Spleen (tissue), 11 donors: ENCODE measurements around the gene GREB1L. TPM values are rescaled to one million over a fixed set of nuclear protein-coding genes. Genes with fewer than 3 reads are reported as not detected.
"Not testable (repeated sequence)": the region's sequence is repeated elsewhere in the genome, so short reads cannot be mapped to it uniquely, and the experiment has no call there.

ENCODE experiments used
- DNase-seq: peaks from one replicate; pipeline ENCODE4 v3.0.0-alpha.2; 2020
- H3K27ac ChIP-seq, 8 donors: fragments of 200-600 bp; sonication (generic) in 7 of 8; 1 replicate in 4 of 8; 2 replicates in 4 of 8; pipeline versions ENCODE4 v1.5.0 to v1.8.0; 2016 to 2021; ENCODE audit warnings: inconsistent platforms in 4 of 8, mild to moderate bottlenecking in 4 of 8, moderate library complexity in 1 of 8
- H3K27me3 ChIP-seq, 7 donors: fragments of 200-600 bp; sonication (generic) in 6 of 7; replicated peaks in 1 of 7; 1 replicate in 4 of 7; 2 replicates in 3 of 7; pipeline versions ENCODE4 v1.5.0 to v1.8.0; 2016 to 2021; ENCODE audit warnings: inconsistent platforms in 3 of 7, mild to moderate bottlenecking in 1 of 7
- H3K36me3 ChIP-seq, 6 donors: fragments of 200-600 bp; sonication (generic) in 5 of 6; 1 replicate in 4 of 6; 2 replicates in 2 of 6; pipeline versions ENCODE4 v1.5.0 to v1.8.0; 2016 to 2021; ENCODE audit warnings: inconsistent platforms in 2 of 6
- H3K4me1 ChIP-seq, 6 donors: fragments of 200-600 bp; sonication (generic) in 5 of 6; 1 replicate in 3 of 6; 2 replicates in 3 of 6; pipeline versions ENCODE4 v1.5.0 to v1.8.0; 2016 to 2021; ENCODE audit warnings: inconsistent platforms in 3 of 6
- H3K4me3 ChIP-seq, 8 donors: fragments of 200-600 bp; sonication (generic) in 7 of 8; 1 replicate in 4 of 8; 2 replicates in 4 of 8; pipeline versions ENCODE4 v1.5.0 to v1.8.0; 2016 to 2021; ENCODE audit warnings: inconsistent platforms in 4 of 8, mild to moderate bottlenecking in 4 of 8, moderate library complexity in 2 of 8
- H3K9me3 ChIP-seq, 8 donors: fragments of 200-600 bp; sonication (generic) in 7 of 8; 1 replicate in 4 of 8; 2 replicates in 4 of 8; pipeline versions ENCODE4 v1.5.0 to v1.8.0; 2016 to 2021; ENCODE audit warnings: inconsistent platforms in 4 of 8
- POLR2A ChIP-seq, 3 donors: fragments of 450-650 bp; IDR thresholded peaks; one replicate each; pipeline ENCODE4 v1.5.1; 2017; ENCODE audit warnings: antibody characterized with exemption in 3 of 3, mild to moderate bottlenecking in 1 of 3
- POLR2AphosphoS5 ChIP-seq, 3 donors: sonication (generic); formaldehyde crosslinking; IDR thresholded peaks; one replicate each; pipeline ENCODE4 v1.5.1; 2017; ENCODE audit warnings: antibody characterized with exemption in 3 of 3
- WGBS, 5 donors: extraction: QIAGEN DNeasy Blood & Tissue Kit in 3 of 5; methylation state at CpG; one replicate each; pipeline versions ENCODE4 v1.1.5 to v1.1.7; 2013 to 2018; 5-methylcytosine and 5-hydroxymethylcytosine counted together
- intact Hi-C: fragments of 100-400 bp; cut with DNase I; formaldehyde crosslinking; loops from one replicate; pipeline ENCODE4 v1.15.0; 2023; ENCODE audit warnings: low total_unique reads
- polyA plus RNA-seq, 3 donors: library from polyadenylated mRNA; stranded (reverse); fragments of 200-250 nt; gene quantifications; one replicate each; pipeline ENCODE4 v1.2.1, GENCODE V29; 2013
- total RNA-seq, 7 donors: library from RNA; depleted of rRNA in 3 of 7; stranded (reverse); fragments of >200 nt in 3 of 7; fragmentation: NEBNext Ultra II Directional in 4 of 7; extraction: Animal tissue kit (Norgen Biotek cat#: 25700) in 4 of 7; gene quantifications; one replicate each; pipeline versions ENCODE4 v1.1.0 to v1.2.1, GENCODE V29; 2016 to 2021
- TF ChIP-seq, protein P1 (sequence below), 11 experiments: fragments of 200-600 bp in 7 of 11; fragments of 450-650 bp in 4 of 11; sonication (generic) in 4 of 11; IDR thresholded peaks in 8 of 11; conservative IDR thresholded peaks in 3 of 11; 1 replicate in 7 of 11; 2 replicates in 4 of 11; pipeline versions ENCODE4 v1.4.0 to v1.8.0; 2016 to 2021; ENCODE audit warnings: antibody characterized with exemption in 11 of 11, inconsistent platforms in 4 of 11, mild to moderate bottlenecking in 1 of 11
- donor health status: healthy with polysubstance abuse.
- donor health status: DM: no; HTN: no; CAD: no; lungs with moderate emphysema.
- donor health status: DM: no; HTN: no; CAD: no.
- donor health status: Bipolar disorder and iron deficiency.
- donor health status: healthy.
- donor health status: DM: no; HTN: no; CAD: no.
- donor health status: DM: yes; HTN: yes; CAD: no.

The GREB1L gene
- total and polyA plus RNA-seq, 10 donors, result under 0.01 to 0.79 (median 0.57) TPM

DNA sequence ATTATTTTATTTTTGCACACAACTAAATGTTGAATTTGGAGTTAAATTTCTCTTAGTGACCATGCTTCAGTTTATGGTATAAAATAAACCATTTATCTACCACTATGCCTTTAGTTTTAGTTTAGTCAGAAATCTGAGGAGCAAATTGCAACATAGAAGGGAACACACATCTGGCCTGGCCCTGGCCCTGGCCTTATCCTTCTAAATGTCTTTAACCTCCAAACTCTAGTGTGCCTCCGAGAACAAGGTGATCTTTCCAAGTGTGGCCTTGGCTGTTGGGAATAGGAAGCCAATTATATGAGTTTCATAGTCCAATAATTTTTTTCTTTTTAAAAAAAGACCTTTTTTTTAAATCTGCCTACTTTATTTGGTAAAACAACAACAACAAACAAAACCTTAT, 31.8 kb upstream of the GREB1L start:
- H3K36me3 ChIP-seq, result no peaks in the 10 kb centered on the region
- intact Hi-C loops, result no loop called here
- H3K27ac ChIP-seq, result no peak overlapping the region
- H3K9me3 ChIP-seq, result no peaks in the 10 kb centered on the region
- 60 to 81% (median 78%) methylated on average over 1 of the region's 1 CpG for WGBS, 5 donors
- H3K27me3 ChIP-seq, result no peaks in the 10 kb centered on the region
- no peak for DNase-seq
- no peaks in the 10 kb centered on the region for H3K4me1 ChIP-seq
- TF ChIP-seq POLR2A (IDR thresholded peaks at IDR 0.05) (no peak), POLR2AphosphoS5 (IDR thresholded peaks at IDR 0.05) (no peak)
- TF ChIP-seq, protein P1, sequence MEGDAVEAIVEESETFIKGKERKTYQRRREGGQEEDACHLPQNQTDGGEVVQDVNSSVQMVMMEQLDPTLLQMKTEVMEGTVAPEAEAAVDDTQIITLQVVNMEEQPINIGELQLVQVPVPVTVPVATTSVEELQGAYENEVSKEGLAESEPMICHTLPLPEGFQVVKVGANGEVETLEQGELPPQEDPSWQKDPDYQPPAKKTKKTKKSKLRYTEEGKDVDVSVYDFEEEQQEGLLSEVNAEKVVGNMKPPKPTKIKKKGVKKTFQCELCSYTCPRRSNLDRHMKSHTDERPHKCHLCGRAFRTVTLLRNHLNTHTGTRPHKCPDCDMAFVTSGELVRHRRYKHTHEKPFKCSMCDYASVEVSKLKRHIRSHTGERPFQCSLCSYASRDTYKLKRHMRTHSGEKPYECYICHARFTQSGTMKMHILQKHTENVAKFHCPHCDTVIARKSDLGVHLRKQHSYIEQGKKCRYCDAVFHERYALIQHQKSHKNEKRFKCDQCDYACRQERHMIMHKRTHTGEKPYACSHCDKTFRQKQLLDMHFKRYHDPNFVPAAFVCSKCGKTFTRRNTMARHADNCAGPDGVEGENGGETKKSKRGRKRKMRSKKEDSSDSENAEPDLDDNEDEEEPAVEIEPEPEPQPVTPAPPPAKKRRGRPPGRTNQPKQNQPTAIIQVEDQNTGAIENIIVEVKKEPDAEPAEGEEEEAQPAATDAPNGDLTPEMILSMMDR (IDR thresholded peaks at IDR 0.05 in 8 of 11, conservative IDR thresholded peaks at IDR 0.05 in 3 of 11), result no peak
- no peak overlapping the region for H3K4me3 ChIP-seq

DNA sequence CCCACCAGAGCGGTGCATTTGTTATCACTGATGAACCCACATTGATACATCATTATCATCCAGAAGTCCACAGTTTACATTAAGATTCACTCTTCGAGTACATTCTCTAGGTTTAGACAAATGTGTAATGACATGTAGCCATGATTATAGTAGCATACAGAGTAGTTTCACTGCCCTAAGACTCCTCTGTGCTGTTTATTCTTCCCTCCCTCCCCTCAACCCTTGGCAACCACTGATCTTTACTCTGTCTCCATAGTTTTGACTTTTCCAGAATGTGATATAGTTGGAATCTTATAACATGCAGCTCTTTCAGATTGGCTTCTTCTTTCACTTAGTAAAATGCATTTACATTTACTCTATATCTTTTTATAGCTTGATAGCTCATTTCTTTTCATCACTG, 31.2 kb upstream of the GREB1L start:
- Histone ChIP-seq H3K27ac (no peak overlapping the region), H3K4me1 (no peaks in the 10 kb centered on the region), H3K4me3 (no peak overlapping the region), H3K36me3 (no peaks in the 10 kb centered on the region), H3K9me3 (no peaks in the 10 kb centered on the region), H3K27me3 (no peaks in the 10 kb centered on the region)
- intact Hi-C loops, result no loop called here
- WGBS, 5 donors, result 78 to 92% (median 89%) methylated on average over 2 of the region's 2 CpGs
- DNase-seq, result no peak
- TF ChIP-seq POLR2A (IDR thresholded peaks at IDR 0.05) (no peak), POLR2AphosphoS5 (IDR thresholded peaks at IDR 0.05) (no peak)
- TF ChIP-seq, protein P1 (IDR thresholded peaks at IDR 0.05 in 8 of 11, conservative IDR thresholded peaks at IDR 0.05 in 3 of 11), result no peak

DNA sequence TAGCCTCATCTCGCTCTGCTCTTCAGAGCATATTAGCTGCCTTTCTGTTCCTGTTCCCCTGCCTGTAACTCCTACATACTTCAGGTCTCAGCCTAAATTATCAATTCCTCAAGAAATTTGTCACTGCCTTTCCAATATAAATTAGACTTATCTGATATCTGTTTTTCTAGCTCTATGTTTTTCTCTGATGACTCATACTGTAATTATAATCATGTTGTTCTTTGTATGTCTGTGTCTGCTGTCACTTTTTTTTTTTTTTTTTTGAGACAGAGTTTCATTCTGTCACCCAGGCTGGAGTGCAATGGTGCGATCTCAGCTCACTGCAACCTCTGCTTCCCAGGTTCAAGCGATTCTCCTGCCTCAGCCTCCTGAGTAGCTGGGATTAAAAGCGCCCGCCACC, 27.6 kb upstream of the GREB1L start:
- H3K27ac ChIP-seq, H3K36me3 ChIP-seq, H3K27me3 ChIP-seq, intact Hi-C loops, H3K4me1 ChIP-seq, DNase-seq, H3K4me3 ChIP-seq, H3K9me3 ChIP-seq: not testable (repeated sequence)
- 92 to 99% (median 93%) methylated on average over 5 of the region's 5 CpGs for WGBS, 5 donors

DNA sequence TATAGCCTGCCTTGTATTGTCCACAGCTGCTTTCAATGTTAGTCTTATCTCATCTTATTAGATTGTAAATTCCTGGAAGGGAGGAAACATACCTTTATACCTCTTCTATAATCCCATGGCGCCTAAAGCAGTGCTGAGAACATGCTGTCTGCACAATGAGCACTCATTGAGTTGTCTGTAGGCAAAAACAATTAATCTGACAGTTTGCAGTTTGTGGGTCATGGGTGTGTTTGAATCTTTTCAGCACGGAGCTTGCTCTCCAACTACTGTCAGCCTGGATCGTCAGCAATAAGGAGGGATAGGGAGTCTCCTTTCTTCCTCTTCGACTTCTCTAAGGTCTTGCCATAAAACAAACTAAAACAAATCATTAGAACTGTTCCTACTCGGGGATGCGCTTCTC, 26.5 kb upstream of the GREB1L start:
- whole genome bisulfite sequencing, 5 donors, result 72 to 78% (median 74%) methylated on average over 6 of the region's 6 CpGs
- DNase-seq, result no peak
- Histone ChIP-seq H3K27ac (no peak overlapping the region), H3K9me3 (no peaks in the 10 kb centered on the region), H3K4me3 (no peak overlapping the region), H3K36me3 (no peaks in the 10 kb centered on the region), H3K27me3 (peaks cover 0 to 4% (median 0%) of the 10 kb centered on the region in 7 donors), H3K4me1 (no peaks in the 10 kb centered on the region)
- intact Hi-C loops, result no loop called here
- no peak for TF ChIP-seq POLR2A (IDR thresholded peaks at IDR 0.05)
- TF ChIP-seq, protein P1 (IDR thresholded peaks at IDR 0.05 in 8 of 11, conservative IDR thresholded peaks at IDR 0.05 in 3 of 11), result no peak
- no peak for TF ChIP-seq POLR2AphosphoS5 (IDR thresholded peaks at IDR 0.05)

DNA sequence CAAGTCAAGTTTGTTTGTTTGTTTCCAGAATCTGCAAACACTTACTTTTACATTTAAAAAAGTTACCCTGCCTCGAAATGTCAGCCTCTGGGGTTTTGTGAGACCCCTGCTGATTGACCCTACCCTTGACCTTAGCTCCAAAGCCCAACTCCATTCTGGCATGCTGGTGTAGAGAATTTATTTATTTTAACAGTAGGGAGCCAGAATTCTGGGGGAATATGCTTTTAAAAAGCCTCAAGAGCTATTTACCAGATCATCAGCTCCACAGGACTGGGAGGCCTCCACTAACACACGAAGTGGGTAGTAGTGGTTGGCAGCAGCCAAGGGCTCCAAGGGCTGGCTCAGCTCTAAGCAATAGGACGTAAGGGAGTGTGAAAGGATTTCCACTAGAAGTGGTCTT, 23.2 kb upstream of the GREB1L start:
- Histone ChIP-seq H3K27ac (no peak overlapping the region), H3K4me1 (no peaks in the 10 kb centered on the region), H3K4me3 (no peak overlapping the region), H3K36me3 (no peaks in the 10 kb centered on the region), H3K9me3 (no peaks in the 10 kb centered on the region), H3K27me3 (peaks cover 0 to 4% (median 0%) of the 10 kb centered on the region in 7 donors)
- 61 to 79% (median 74%) methylated on average over 3 of the region's 3 CpGs for WGBS, 5 donors
- intact Hi-C loops, result no loop called here
- TF ChIP-seq, protein P1 (IDR thresholded peaks at IDR 0.05 in 8 of 11, conservative IDR thresholded peaks at IDR 0.05 in 3 of 11), result no peak
- no peak for TF ChIP-seq POLR2A (IDR thresholded peaks at IDR 0.05)
- no peak for TF ChIP-seq POLR2AphosphoS5 (IDR thresholded peaks at IDR 0.05)
- no peak for DNase-seq
